H1 (cell line): ENCODE data around the gene ASB7.

Experiments used
- ATF2 ChIP-seq: IDR thresholded peaks from 2 replicates; pipeline ENCODE4 v1.6.1; 2012; ENCODE audit warnings: low read length, inconsistent platforms
- BACH1 ChIP-seq: IDR thresholded peaks from 2 replicates; pipeline ENCODE4 v1.6.1; 2012; ENCODE audit warnings: low read length, improper control_type of control experiment
- BCL11A ChIP-seq, 2 experiments: IDR thresholded peaks; one replicate each; pipeline ENCODE4 v1.6.1; 2011; ENCODE audit warnings: low read depth in 2 of 2, low read length in 2 of 2, mild to moderate bottlenecking in 2 of 2
- CBX5 ChIP-seq: fragments of 300-800, 300-1000 bp; sonication (generic); IDR thresholded peaks from 2 replicates; pipeline ENCODE4 v1.7.1; 2016; ENCODE audit warnings: antibody characterized with exemption, low read length, low read depth
- CTCF ChIP-seq, 3 experiments: IDR thresholded peaks; 1 replicate in 2 of 3; 2 replicates in 1 of 3; pipeline versions ENCODE4 v1.5.1 to v1.6.1; 2011; ENCODE audit warnings: low read length in 3 of 3, mild to moderate bottlenecking in 3 of 3, inconsistent platforms in 2 of 3, low read depth in 1 of 3, moderate library complexity in 1 of 3; ENCODE audit not compliant: insufficient read depth in 1 of 3; ENCODE audit errors: control extremely low read depth in 1 of 3
- MAFK ChIP-seq: IDR thresholded peaks from 2 replicates; pipeline ENCODE4 v1.6.1; 2012; ENCODE audit warnings: low read depth, mild to moderate bottlenecking, improper control_type of control experiment, low read length
- MAX ChIP-seq: IDR thresholded peaks from 2 replicates; pipeline ENCODE4 v1.6.1; 2012; ENCODE audit warnings: inconsistent platforms
- POLR2A ChIP-seq, 2 experiments: IDR thresholded peaks; 1 replicate in 1 of 2; 2 replicates in 1 of 2; pipeline ENCODE4 v1.6.1; 2011; ENCODE audit warnings: low read depth in 2 of 2, low read length in 2 of 2, mild to moderate bottlenecking in 2 of 2; ENCODE audit errors: control extremely low read depth in 1 of 2
- POLR2AphosphoS5 ChIP-seq: IDR thresholded peaks from 2 replicates; pipeline ENCODE4 v1.6.1; 2011; ENCODE audit warnings: low read depth, low read length
- SIN3A ChIP-seq, 2 experiments: IDR thresholded peaks in 1 of 2; conservative IDR thresholded peaks in 1 of 2; 2 replicates each; pipeline ENCODE4 v1.6.1; 2011 to 2012; ENCODE audit warnings: low read length in 2 of 2, improper control_type of control experiment in 1 of 2, low read depth in 1 of 2, mild to moderate bottlenecking in 1 of 2
- SRF ChIP-seq: IDR thresholded peaks from 2 replicates; pipeline ENCODE4 v1.6.1; 2011; ENCODE audit warnings: mild to moderate bottlenecking, low read depth, low read length, moderate library complexity
- TAF1 ChIP-seq: IDR thresholded peaks from 2 replicates; pipeline ENCODE4 v1.6.1; 2011; ENCODE audit warnings: mild to moderate bottlenecking, low read depth, low read length
- TAF7 ChIP-seq: optimal IDR thresholded peaks from 2 replicates; pipeline ENCODE3; 2011; ENCODE audit warnings: low read depth, mild to moderate bottlenecking, inconsistent platforms, low read length, moderate library complexity, borderline replicate concordance
- USF2 ChIP-seq: IDR thresholded peaks from 2 replicates; pipeline ENCODE4 v1.6.1; 2011; ENCODE audit warnings: low read length, improper control_type of control experiment

GRCh38 chr15:100635406-100636071, 33.1 kb downstream of the ASB7 start:
- TF ChIP-seq POLR2A (IDR thresholded peaks at IDR 0.05; ENCODE audit: control extremely low read depth in 1 of 2, low read depth in 2 of 2, low read length in 2 of 2): no peak
- TF ChIP-seq CTCF (IDR thresholded peaks at IDR 0.05; ENCODE audit: control extremely low read depth in 1 of 3, insufficient read depth in 1 of 3, low read depth in 1 of 3, low read length in 3 of 3): no peak
- TF ChIP-seq MAX: peak; percentile 73; the same call in 1 of the 2 replicates
- no peak for TF ChIP-seq ATF2
- TF ChIP-seq SRF: no peak
- TF ChIP-seq BACH1: no peak
- TF ChIP-seq SIN3A (conservative IDR thresholded peaks at IDR 0.05 in 1 of 2, IDR thresholded peaks at IDR 0.05 in 1 of 2; ENCODE audit: low read depth in 1 of 2, low read length in 2 of 2): no peak
- no peak for TF ChIP-seq TAF1
- TF ChIP-seq POLR2AphosphoS5: no peak
- no peak for TF ChIP-seq TAF7
- TF ChIP-seq CBX5: no peak
- no peak for TF ChIP-seq USF2
- TF ChIP-seq BCL11A (IDR thresholded peaks at IDR 0.05; ENCODE audit: low read depth in 2 of 2, low read length in 2 of 2): no peak
- no peak for TF ChIP-seq MAFK
